ENCODE data around the gene ST6GALNAC5.

The ST6GALNAC5 gene

GRCh38 chr1:76854255-76854654, 13.0 kb upstream of the ST6GALNAC5 start:
- no peaks in the 10 kb centered on the region for H3K27me3 ChIP-seq (ENCODE audit: low read depth)
- no peak for DNase-seq (ENCODE audit: low spot score in 2 of 2)
- in situ Hi-C loops (cut with MboI; ENCODE audit: low sequenced_read_pairs): no loop called here
- H3K4me1 ChIP-seq: no peaks in the 10 kb centered on the region
- H3K9me3 ChIP-seq: no peaks in the 10 kb centered on the region
- no peak overlapping the region for H3K4me3 ChIP-seq
- H3K36me3 ChIP-seq (replicated peaks): no peaks in the 10 kb centered on the region

- Histone ChIP-seq H3K27me3 (ENCODE audit: low read depth) (no peaks in the 10 kb centered on the region), H3K4me3 (no peak overlapping the region), H3K36me3 (replicated peaks) (no peaks in the 10 kb centered on the region), H3K4me1 (no peaks in the 10 kb centered on the region), H3K9me3 (no peaks in the 10 kb centered on the region)
- no peak for DNase-seq (ENCODE audit: low spot score in 2 of 2)
- in situ Hi-C loops (cut with MboI; ENCODE audit: low sequenced_read_pairs): no loop called here
Measured at GRCh38 chr1:76856104-76856503, 11.2 kb upstream of the ST6GALNAC5 start.

- Histone ChIP-seq H3K36me3 (replicated peaks) (no peaks in the 10 kb centered on the region), H3K4me3 (no peak overlapping the region), H3K27me3 (ENCODE audit: low read depth) (no peaks in the 10 kb centered on the region), H3K9me3 (no peaks in the 10 kb centered on the region), H3K4me1 (no peaks in the 10 kb centered on the region)
- no peak for DNase-seq (ENCODE audit: low spot score in 2 of 2)
- in situ Hi-C loops (cut with MboI; ENCODE audit: low sequenced_read_pairs): no loop called here
Measured at GRCh38 chr1:76857138-76857537, 10.1 kb upstream of the ST6GALNAC5 start.

DNA sequence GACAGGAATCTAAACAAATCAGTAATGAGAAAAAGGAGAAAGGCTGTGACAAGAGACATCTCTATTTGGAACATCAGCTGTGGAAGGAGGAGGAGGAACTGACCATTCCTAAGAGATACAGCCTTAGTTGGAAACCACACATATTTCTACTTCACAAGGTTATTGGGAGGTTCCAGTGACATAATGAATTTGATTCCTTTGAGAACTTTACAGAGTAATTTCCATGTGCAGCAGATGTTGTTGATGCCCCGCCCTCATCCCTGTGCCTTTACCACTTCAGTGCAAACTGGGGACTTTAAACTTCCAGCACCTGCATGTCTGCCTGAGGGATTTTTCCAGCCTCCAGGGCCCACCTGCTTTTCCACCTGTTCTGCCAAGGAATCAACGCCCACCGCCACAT, 9.3 kb upstream of the ST6GALNAC5 start:
- in situ Hi-C loops (cut with MboI; ENCODE audit: low sequenced_read_pairs): no loop called here
- no peak overlapping the region for H3K4me3 ChIP-seq

GRCh38 chr1:76861149-76861548, 6.1 kb upstream of the ST6GALNAC5 start:
- no peaks in the 10 kb centered on the region for H3K9me3 ChIP-seq
- H3K27me3 ChIP-seq (ENCODE audit: low read depth): 0 out of 2 replicates have a peak, but pooled peaks cover 2% of the 10 kb centered on the region
- in situ Hi-C loops (cut with MboI; ENCODE audit: low sequenced_read_pairs): no loop called here
- DNase-seq (ENCODE audit: low spot score in 2 of 2): no peak
- H3K4me3 ChIP-seq: no peak overlapping the region
- H3K4me1 ChIP-seq: no peaks in the 10 kb centered on the region
- H3K36me3 ChIP-seq (replicated peaks): no peaks in the 10 kb centered on the region

More for the DNA sequence above, 9.3 kb upstream of the ST6GALNAC5 start:
- Histone ChIP-seq H3K36me3 (replicated peaks) (no peaks in the 10 kb centered on the region), H3K9me3 (no peaks in the 10 kb centered on the region), H3K27me3 (ENCODE audit: low read depth) (no peaks in the 10 kb centered on the region), H3K4me1 (no peaks in the 10 kb centered on the region)
- DNase-seq (ENCODE audit: low spot score in 2 of 2): no peak

DNA sequence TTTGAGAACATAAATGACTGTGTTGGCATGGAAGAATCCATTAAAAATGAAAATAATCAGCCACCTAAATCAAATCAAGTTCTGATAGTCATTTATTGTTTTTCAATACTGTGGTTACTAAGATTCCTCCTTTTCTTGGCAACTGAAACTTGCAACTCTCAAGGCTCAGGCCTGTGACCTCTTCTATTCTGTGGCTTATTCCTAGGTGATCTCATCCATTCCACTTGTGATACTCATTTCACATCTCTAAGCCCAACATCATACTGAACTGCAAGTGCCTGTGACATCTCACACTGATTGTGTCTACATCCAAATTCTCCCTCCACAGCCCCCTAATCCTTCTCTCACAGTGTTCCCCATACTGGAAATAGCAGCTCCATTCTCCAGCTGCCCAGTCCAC, 4.8 kb upstream of the ST6GALNAC5 start:
- Histone ChIP-seq H3K9me3 (no peaks in the 10 kb centered on the region), H3K27me3 (ENCODE audit: low read depth) (peaks cover 9% of the 10 kb centered on the region), H3K36me3 (replicated peaks) (no peaks in the 10 kb centered on the region), H3K4me1 (no peaks in the 10 kb centered on the region), H3K4me3 (no peak overlapping the region)
- in situ Hi-C loops (cut with MboI; ENCODE audit: low sequenced_read_pairs): no loop called here
- DNase-seq (ENCODE audit: low spot score in 2 of 2): no peak

GRCh38 chr1:76864383-76864782, 2.9 kb upstream of the ST6GALNAC5 start:
- Histone ChIP-seq H3K36me3 (replicated peaks) (no peaks in the 10 kb centered on the region), H3K9me3 (no peaks in the 10 kb centered on the region), H3K27me3 (ENCODE audit: low read depth) (peaks cover 19% of the 10 kb centered on the region), H3K4me3 (no peak overlapping the region), H3K4me1 (no peaks in the 10 kb centered on the region)
- no peak for DNase-seq (ENCODE audit: low spot score in 2 of 2)
- in situ Hi-C loops (cut with MboI; ENCODE audit: low sequenced_read_pairs): no loop called here

DNA sequence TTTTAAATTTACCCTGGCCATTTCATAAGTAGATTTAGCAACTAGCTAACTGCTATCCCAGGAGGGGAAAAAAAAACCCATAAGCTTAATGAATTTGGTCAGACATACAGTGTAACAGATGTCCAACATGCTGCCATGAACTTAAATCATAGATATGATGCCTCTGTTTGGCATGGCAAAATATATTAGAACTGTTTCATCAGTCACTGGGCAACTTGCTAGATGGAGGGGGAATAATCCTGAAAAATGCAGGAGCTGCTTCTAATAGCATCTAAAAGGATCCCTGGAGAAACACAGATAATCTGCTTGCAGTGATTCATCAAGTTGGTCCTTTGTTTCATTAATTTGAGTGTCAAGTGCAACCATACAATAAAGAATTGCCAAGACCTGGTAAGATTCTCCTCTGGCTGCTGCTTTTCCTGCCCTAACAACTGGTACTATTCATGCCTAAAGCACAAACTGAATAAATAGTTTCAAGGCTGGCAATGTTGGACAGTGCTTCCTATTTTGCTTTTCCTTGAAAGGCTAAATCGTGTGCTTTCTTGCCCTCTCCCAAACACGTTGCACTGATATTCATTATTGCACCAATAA, 1.5 kb upstream of the ST6GALNAC5 start:
- H3K9me3 ChIP-seq: no peaks in the 10 kb centered on the region
- no peak for DNase-seq (ENCODE audit: low spot score in 2 of 2)
- H3K4me1 ChIP-seq: no peaks in the 10 kb centered on the region
- in situ Hi-C loops (cut with MboI; ENCODE audit: low sequenced_read_pairs): no loop called here
- peaks cover 24% of the 10 kb centered on the region for H3K27me3 ChIP-seq (ENCODE audit: low read depth)
- no peaks in the 10 kb centered on the region for H3K36me3 ChIP-seq (replicated peaks)
- no peak overlapping the region for H3K4me3 ChIP-seq

DNA sequence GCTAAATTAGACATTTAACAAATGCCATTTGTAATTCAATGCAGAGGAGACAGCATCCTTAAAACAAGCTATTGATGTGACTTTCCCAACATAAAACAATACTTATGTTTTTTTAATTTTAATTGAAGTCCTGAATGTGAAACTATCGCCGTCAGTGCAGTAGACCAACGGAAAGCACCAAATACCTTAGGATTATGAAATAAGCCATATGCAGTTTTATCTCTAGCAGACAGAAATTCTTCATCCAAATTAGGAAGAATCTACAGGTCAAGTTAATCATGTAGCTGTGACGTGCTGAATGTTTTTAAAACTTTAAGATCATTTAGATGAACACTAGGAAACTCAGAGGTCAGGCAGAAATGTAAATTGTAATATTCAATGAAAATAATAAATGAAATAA, 714 bp upstream of the ST6GALNAC5 start:
- Histone ChIP-seq H3K36me3 (replicated peaks) (no peaks in the 10 kb centered on the region), H3K27me3 (ENCODE audit: low read depth) (peaks cover 24% of the 10 kb centered on the region), H3K4me3 (no peak overlapping the region), H3K9me3 (no peaks in the 10 kb centered on the region), H3K4me1 (no peaks in the 10 kb centered on the region)
- DNase-seq (ENCODE audit: low spot score in 2 of 2): no peak
- in situ Hi-C loops (cut with MboI; ENCODE audit: low sequenced_read_pairs): no loop called here

- in situ Hi-C loops (cut with MboI; ENCODE audit: low sequenced_read_pairs): no loop called here
- Histone ChIP-seq H3K4me3 (no peak overlapping the region), H3K4me1 (no peaks in the 10 kb centered on the region), H3K36me3 (replicated peaks) (no peaks in the 10 kb centered on the region), H3K9me3 (no peaks in the 10 kb centered on the region), H3K27me3 (ENCODE audit: low read depth) (peaks cover 24% of the 10 kb centered on the region)
- no peak for DNase-seq (ENCODE audit: low spot score in 2 of 2)
Measured at GRCh38 chr1:76868154-76868882, 1.0 kb downstream of the ST6GALNAC5 start.

DNA sequence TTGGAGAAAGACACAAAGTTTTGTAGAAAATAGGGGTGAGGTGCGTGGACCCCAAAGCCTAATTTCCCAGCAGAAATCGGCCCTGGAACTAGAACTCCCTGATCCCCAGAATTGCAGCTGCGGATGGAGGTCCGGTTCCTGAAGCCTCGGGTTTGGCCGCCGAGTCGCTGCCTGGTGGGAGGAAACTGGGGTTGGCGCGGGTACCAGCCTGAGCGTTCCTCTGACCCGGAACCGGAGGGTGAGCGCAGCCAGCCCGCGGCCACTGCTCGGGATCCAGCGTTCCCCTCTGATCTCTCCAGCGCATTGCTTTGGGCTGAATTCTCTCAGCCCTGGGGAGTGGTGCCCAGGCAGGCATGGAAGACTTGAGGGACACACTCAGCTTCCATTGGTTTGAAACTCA, 1.6 kb downstream of the ST6GALNAC5 start:
- H3K27me3 ChIP-seq (ENCODE audit: low read depth): peaks cover 24% of the 10 kb centered on the region
- no peaks in the 10 kb centered on the region for H3K4me1 ChIP-seq
- no peaks in the 10 kb centered on the region for H3K9me3 ChIP-seq
- DNase-seq (ENCODE audit: low spot score in 2 of 2): no peak
- H3K4me3 ChIP-seq: no peak overlapping the region
- in situ Hi-C loops (cut with MboI; ENCODE audit: low sequenced_read_pairs): no loop called here
- H3K36me3 ChIP-seq (replicated peaks): no peaks in the 10 kb centered on the region

DNA sequence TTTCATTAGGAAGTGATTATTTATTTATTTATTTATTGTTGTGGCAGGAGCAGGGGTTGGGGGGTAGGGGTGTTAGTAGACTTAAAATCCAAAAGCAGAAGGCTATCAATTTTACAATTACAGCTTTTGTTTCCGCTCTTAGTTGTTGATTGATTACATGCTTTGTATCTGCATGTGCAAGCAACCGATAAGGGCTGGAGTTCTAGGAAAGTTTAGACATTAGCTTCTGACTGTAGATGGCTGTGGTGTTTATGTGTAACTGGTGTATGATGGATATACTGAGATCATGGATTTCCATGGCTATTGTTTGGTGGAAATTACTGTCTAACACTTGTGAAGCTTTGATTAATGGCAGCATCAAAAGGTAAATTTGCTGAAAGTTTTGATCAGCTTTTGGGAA, 2.8 kb downstream of the ST6GALNAC5 start:
- in situ Hi-C loops (cut with MboI; ENCODE audit: low sequenced_read_pairs): no loop called here
- peaks cover 24% of the 10 kb centered on the region for H3K27me3 ChIP-seq (ENCODE audit: low read depth)

GRCh38 chr1:76871355-76871974, 4.2 kb downstream of the ST6GALNAC5 start:
- no peak for DNase-seq (ENCODE audit: low spot score in 2 of 2)
- H3K4me3 ChIP-seq: no peak overlapping the region
- peaks cover 20% of the 10 kb centered on the region for H3K27me3 ChIP-seq (ENCODE audit: low read depth)
- in situ Hi-C loops (cut with MboI; ENCODE audit: low sequenced_read_pairs): no loop called here
- no peaks in the 10 kb centered on the region for H3K4me1 ChIP-seq
- no peaks in the 10 kb centered on the region for H3K9me3 ChIP-seq
- H3K36me3 ChIP-seq (replicated peaks): no peaks in the 10 kb centered on the region

More for the DNA sequence above, 2.8 kb downstream of the ST6GALNAC5 start:
- H3K4me3 ChIP-seq: no peak overlapping the region
- H3K9me3 ChIP-seq: no peaks in the 10 kb centered on the region
- H3K4me1 ChIP-seq: no peaks in the 10 kb centered on the region
- H3K36me3 ChIP-seq (replicated peaks): no peaks in the 10 kb centered on the region
- DNase-seq (ENCODE audit: low spot score in 2 of 2): no peak

DNA sequence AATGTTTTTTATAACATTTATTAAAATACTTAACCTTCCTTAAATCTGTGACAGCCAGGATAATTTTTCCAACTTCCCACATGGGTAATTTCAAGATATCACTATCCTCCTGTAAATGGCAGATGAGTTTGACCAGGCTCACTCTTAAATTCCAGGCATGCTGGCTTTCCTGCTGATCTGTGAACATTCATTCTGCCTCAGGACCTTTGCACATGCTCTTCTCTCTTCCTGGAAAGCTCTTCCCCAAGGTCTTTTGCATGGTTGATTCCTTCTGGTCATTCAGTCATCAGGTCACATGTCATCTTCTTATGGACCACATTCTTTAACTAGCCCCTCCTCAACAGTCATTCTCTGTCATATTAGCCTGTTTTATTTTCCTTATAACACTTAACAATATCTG, 5.7 kb downstream of the ST6GALNAC5 start:
- no peaks in the 10 kb centered on the region for H3K36me3 ChIP-seq (replicated peaks)
- H3K4me3 ChIP-seq: no peak overlapping the region
- H3K4me1 ChIP-seq: no peaks in the 10 kb centered on the region
- DNase-seq (ENCODE audit: low spot score in 2 of 2): no peak
- peaks cover 13% of the 10 kb centered on the region; the same call in 1 of the 2 replicates for H3K27me3 ChIP-seq (ENCODE audit: low read depth)
- no peaks in the 10 kb centered on the region for H3K9me3 ChIP-seq
- in situ Hi-C loops (cut with MboI; ENCODE audit: low sequenced_read_pairs): no loop called here
